DMS53 treated with DMSO at 0.1 percent for 48 hours (cell line): ENCODE results near the gene PHLDB2.
A peak's percentile ranks its signal among the peaks of the same experiment; 100 is the strongest.

Source experiments
- DNase-seq: peaks from one replicate; lab custom pipeline; 2025; ENCODE audit not compliant: unreplicated experiment; lab: John Stamatoyannopoulos, UW

PHLDB2 gene

GRCh38 chr3:111882194-111882593, 23.1 kb downstream of the PHLDB2 start:
- DNase-seq, result no peak

GRCh38 chr3:111882799-111883198, 23.7 kb downstream of the PHLDB2 start:
- no peak for DNase-seq

GRCh38 chr3:111884411-111885018, 25.4 kb downstream of the PHLDB2 start:
- no peak for DNase-seq

GRCh38 chr3:111885578-111885977, 26.5 kb downstream of the PHLDB2 start:
- no peak for DNase-seq

GRCh38 chr3:111890051-111890580, 31.1 kb downstream of the PHLDB2 start:
- DNase-seq, result no peak

- DNase-seq, result no peak
Observed at GRCh38 chr3:111892070-111892469, 33.0 kb downstream of the PHLDB2 start.

GRCh38 chr3:111895071-111895470, 36.0 kb downstream of the PHLDB2 start:
- no peak for DNase-seq

GRCh38 chr3:111899966-111900365, 40.9 kb downstream of the PHLDB2 start:
- no peak for DNase-seq

- DNase-seq, result no peak
Observed at GRCh38 chr3:111901637-111902036, 42.6 kb downstream of the PHLDB2 start.

- no peak for DNase-seq
Observed at GRCh38 chr3:111902534-111902933, 43.5 kb downstream of the PHLDB2 start.

- no peak for DNase-seq
Observed at GRCh38 chr3:111903067-111903511, 44.0 kb downstream of the PHLDB2 start.

GRCh38 chr3:111904376-111905241, 45.5 kb downstream of the PHLDB2 start:
- DNase-seq, result peak; percentile 15

GRCh38 chr3:111906656-111907055, 47.6 kb downstream of the PHLDB2 start:
- no peak for DNase-seq

- no peak for DNase-seq
Observed at GRCh38 chr3:111907151-111907550, 48.1 kb downstream of the PHLDB2 start.

- DNase-seq, result no peak
Observed at GRCh38 chr3:111910806-111911205, 51.7 kb downstream of the PHLDB2 start.

- DNase-seq, result no peak
Observed at GRCh38 chr3:111911446-111911845, 52.4 kb downstream of the PHLDB2 start.

GRCh38 chr3:111913163-111913763, 54.2 kb downstream of the PHLDB2 start:
- DNase-seq, result no peak

- DNase-seq, result no peak
Observed at GRCh38 chr3:111915905-111916304, 56.8 kb downstream of the PHLDB2 start.

GRCh38 chr3:111917300-111917699, 58.2 kb downstream of the PHLDB2 start:
- no peak for DNase-seq

GRCh38 chr3:111919370-111920065, 60.5 kb downstream of the PHLDB2 start:
- DNase-seq, result no peak

- DNase-seq, result no peak
Observed at GRCh38 chr3:111921181-111921580, 62.1 kb downstream of the PHLDB2 start.
